Activated T-cell treated with anti-CD3 and anti-CD28 coated beads for 48 hours (primary cell): ENCODE data around the gene STK32A.
"Not testable (repeated sequence)": the region's sequence is repeated elsewhere in the genome, so short reads cannot be mapped to it uniquely, and the experiment has no call there.

Source experiments
- DNase-seq: peaks from one replicate; pipeline ENCODE4 v3.0.0-alpha.2; 2020; ENCODE audit warnings: low read depth

Gene STK32A

DNA sequence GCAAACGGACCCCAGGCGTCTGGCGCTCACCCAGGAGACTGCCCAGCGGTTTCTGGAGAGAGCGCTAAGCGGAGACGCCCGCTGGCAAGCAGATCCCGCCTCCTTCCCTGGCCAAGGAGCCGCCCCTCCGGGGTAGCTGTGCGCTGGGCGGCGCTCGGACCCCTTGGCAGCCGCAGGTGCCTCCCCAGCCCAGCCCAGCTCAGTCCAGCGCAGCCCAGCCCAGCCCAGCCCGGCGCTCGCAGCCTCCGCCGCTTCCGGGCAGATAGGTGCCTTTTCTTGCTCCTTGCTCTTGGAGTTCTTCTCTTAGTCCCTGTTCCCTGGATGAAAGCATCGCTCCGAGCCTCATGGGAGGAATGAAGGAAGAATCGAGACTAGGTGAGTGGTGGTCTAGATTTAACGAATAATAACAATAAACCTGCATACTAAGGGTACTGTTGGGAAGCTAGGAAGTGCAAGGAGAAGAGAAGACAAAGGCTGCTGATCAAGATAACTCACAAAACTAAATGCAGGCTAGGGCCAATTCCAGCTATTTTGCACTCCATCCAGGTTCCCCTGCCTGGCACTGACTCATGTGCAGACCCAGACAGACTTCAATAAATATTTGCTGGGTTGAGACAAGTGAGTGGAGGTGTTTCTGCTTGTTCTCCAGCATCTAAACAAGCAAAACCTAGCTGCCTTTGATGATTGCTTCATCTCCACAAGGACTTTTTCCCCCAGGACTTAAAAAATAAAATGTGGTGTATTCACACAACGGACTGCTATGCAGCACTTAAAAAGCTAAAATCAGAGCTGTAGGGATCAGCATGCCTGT lies at the start of gene STK32A:
TSS of gene STK32A (plus strand) at position 202 of the 811 bp plus-strand sequence. CDS start 4,609 bp downstream, outside the sequence.
- no peak for DNase-seq

DNA sequence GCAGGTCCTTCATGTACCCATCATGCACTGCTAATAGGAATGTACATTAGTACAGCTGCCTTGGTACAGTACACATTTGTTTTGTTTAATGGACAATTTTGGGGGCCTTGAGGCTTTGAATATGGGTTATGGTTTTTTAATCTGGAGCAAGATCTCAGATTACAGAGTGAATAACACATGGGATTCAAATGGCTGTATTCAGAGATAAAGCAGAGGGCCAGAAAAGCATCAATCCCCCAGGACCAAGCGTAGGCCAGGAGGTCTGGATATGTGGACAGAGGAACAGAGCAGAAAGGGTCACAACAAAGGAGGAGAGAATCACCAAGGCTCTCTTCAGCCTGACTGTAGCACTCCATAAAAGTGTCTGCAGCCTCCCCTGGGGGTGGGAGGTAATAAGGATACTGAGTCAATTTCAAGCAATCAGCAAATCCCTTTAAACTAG lies 47.7 kb upstream of the STK32A start:
- no peak for DNase-seq

DNA sequence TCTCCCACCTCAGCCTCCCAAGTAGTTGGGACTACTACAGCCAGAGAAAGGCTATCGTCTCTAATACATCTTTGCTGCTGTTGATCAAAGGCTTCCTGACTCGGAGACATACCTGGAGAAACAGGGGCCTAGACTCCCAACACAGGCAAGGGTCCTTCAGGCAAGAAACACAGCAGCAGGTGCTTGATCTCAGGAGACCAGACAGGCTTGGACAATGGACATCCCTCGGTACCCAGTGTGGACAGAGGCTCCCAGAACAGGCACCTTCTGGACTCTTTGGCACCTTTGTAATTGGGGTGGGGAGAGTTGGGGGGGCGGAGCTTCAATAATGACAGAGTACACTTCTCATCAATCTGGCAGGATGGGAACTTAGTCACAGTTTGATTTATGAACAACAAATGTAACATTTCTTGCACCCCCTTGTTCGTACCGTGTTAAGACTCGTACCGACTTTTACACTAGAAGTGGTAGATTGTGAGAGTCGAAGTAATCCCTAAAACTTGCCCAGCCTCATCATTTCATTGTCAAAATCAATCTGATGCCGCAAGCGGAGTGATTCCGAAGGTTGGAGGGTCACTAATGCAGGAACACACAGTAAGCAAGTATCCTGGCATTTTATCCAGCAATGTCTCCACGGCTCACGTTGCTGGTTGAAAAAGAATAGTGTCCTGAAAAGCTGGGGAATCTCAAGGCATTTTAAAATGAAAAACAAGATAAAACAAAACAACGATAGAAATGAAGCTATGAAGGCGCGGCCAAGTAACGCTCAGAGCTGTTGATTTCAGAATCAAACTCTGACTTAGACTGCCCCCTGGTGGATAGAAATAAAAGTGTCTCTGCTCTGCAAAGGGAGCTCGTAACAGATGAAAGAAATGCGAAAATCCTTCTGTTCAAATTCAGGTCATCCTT lies 46.4 kb upstream of the STK32A start:
- peak; percentile 5 for DNase-seq

DNA sequence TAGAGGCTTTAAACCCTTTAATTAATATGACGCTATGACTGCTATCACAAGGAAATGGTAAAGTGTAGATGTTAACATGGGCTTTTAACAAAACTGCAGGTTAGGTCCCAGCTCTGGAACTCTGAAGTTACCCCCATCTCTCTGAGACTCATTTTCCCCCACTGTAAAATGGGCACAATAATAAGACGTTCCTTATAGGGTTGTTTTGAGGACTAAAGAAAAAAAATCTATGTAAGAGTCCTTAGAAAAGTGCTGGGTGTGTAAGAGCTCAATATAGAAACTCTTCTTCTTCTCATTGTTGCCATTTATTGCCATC lies 45.8 kb upstream of the STK32A start:
- DNase-seq: no peak

DNA sequence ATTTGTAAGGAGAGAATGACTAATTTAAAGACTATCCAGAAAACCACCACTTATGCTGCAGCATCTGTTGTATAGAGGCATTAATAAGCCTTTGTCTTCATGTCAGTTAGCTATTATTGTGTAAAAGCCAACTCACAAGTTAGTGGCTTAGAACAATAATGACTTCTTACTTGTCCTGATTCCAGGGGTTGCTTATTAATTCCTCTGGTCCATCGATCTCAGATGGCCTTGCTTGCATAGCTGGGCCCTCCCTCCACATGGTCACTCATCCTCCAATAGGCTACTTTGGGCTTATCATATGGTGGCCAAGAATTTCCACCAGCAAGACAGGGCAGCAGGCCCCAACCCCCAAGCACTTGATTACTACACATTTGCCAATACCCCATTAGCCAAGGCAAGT lies 44.5 kb upstream of the STK32A start:
- no peak for DNase-seq

DNA sequence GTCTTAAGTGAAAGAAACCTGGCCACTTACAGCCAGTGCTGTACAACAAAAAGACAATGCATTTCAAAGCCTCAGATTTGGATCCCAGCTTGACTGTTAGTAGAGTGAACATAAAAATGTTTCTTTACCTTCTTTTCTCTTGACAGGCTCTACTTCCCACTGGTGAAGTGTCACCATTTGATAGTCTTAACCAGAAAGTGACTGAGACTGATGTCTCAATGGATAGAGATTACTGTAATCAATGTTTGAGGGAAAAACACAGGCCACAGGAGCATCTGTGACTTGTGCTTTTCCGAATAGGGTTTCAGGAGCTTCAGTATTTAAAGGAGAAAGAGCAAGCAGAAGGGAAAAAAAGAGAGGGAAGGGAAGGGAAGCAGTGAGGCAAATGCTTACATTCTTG lies 41.7 kb upstream of the STK32A start:
- no peak for DNase-seq

DNA sequence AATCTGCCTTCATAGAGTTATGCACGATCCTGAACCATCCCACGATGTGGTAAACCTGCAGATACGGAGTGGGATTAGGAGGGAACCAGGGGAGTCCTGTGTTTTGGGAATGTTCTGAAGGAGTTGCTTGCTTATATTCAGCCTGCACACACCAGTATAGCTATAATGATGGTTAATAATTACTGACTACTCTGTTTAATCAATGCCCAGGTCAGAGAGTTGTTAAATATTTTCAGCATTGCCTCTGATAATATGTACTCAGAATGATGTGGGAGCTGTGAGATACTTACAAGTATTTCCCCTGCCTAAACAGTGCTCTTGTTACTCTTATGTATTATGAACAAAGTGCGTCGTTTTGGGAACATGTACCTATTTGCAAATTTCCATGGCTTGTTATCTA lies 34.8 kb upstream of the STK32A start:
- DNase-seq: no peak

DNA sequence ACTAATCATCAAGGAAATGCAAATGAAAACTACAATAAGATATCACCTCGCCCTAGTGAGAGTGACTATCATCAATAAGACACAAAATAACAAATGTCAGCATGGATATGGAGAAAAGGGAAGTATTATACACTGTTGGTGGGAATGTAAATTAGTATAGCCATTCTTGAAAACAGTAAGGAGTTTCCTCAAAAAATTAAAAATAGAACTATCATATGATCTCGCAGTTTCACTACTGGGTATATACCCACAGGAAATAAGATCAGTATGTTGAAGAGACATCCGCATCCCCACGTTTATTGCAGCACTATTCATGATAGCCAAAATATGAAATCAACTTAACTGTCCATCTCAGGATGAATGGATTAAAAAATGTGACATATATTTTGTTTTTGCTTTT lies 31.6 kb upstream of the STK32A start:
- no peak for DNase-seq

DNA sequence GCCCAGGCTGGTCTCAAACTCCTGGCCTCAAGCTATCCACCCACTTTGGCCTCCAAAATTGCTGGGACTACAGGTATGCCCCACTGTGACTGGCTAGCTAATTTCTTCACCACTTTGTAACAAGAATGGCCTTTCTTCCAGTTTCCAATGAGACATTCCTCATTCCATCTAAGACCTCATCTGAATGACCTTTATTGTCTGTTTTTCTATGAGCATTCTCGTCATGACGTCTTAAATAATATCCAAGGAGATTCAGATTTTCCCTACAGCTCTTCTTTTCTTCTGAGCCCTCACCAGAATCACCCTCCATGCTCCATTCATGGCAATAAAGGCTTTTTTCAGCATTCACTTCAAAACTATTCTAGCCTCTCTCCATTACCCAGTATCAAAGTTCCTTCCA lies 30.2 kb upstream of the STK32A start:
- DNase-seq: no peak

DNA sequence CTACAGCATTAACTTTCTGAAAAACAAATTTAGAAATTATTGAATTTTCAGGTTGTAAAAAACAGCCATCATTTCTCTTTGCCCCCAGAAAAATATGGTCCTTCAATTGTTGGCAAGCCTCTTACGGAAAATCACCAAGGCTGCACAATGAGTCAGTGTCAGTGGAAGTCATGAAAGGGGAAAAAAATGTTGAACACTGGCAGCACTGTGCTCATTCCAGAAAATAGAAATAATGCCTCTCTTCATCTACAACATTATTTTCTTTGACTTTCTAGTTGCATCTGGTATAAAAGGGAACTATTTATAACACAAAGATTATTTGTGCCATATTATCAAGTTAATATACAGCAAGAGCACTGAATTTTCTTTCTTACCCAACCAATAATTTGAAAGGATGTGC lies 26.7 kb upstream of the STK32A start:
- DNase-seq: no peak

DNA sequence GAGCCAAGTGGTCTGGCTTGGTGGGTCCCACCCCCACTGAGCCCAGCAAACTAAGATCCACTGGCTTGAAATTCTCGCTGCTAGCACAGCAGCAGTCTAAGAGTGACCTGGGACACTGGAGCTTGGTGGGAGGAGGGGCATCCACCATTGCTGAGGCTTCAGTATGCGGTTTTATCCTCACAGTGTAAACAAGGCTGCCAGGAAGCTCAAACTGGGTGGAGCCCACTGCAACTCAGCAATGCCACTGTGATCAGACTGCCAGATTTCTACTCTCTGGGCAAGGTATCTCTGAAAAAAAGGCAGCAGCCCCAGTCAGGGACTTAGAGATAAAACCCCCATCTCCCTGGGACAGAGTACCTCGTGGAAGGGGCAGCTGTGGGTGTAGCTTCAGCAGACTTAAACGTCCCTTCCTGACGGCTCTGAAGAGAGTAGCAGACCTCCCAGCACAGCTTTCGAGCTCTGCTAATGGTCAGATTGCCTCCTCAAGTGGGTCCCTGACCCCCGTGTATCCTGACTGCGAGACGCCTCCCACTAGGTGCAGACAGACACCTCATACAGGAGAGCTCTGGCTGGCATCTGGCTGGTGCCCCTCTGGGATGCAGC lies 18.2 kb upstream of the STK32A start:
- DNase-seq: no peak

DNA sequence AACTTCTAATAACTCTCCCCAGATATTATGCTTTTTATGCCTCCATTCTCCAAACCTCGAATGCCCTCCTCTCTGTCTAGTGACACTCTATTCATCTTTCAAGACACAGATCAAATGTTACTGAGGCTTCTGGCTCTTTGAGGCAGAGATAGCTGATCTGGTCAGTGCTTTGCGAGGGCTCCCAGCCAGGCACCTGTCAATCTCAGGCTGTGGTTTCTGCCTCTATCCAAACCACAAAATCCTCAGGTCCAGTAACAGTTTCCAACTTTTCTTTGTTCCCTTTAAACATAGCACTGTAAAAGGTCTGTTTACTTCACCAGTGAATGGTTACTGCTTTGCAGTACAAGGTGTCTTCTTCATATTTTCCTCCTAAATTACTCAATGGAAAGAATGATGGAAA lies 11.5 kb upstream of the STK32A start:
- DNase-seq: no peak

DNA sequence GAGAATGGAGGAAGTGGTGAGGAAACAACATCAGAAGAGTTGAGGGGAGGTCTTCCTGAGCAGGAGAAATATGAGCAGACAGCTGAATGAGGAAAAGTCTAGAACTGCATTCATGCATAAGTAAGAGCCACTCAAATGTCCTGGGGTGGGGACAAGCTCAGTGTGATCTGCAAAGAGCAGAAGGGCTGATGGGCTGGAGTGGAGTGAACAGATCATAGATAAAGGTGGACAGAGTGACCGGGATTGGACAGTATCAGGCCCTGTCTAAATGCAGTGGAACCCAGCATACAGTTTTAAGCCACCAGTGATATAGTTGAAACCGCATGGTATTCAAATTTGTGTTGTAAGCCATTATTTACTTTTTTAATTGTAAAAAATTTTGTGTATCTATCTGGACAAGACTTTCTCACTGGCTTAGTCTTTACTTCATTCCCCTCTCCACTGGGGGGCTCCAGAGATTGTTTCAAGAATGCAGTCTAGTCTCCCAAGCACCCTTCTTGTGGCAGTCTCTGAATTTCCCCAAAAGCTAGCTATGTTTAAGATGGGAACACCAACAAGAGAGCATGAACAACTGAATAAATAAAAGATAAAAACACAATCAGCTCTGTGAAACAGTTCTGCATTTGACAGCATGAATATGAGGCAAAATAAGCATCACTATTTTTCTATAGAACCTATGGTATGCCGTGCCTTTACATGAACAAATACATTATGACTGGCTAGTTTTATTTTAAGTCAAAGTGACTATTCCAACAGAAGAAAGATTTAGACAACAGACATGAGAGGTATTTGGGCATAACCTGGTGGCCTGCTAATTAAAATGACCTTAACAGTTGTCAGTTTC lies 10.7 kb upstream of the STK32A start:
- DNase-seq: no peak

DNA sequence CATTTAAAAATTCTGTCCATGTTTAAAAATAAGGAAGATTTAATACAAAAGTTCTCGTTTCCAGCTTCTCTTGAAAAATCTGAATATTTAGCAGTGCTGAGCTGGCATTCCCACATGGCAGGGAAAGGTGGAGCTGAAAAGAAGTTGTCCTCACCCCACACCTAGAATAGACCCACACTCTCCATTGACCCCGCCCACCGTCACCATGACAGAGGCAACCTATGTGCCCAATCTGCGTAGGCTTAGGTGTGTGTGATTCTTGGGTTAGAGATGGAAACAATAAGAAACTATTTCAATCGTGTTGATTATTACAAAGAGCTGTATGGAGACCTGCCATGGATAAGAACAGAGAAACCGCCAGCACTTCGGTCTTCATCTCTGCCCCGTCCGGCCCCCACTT lies 8.9 kb upstream of the STK32A start:
- DNase-seq: no peak

DNA sequence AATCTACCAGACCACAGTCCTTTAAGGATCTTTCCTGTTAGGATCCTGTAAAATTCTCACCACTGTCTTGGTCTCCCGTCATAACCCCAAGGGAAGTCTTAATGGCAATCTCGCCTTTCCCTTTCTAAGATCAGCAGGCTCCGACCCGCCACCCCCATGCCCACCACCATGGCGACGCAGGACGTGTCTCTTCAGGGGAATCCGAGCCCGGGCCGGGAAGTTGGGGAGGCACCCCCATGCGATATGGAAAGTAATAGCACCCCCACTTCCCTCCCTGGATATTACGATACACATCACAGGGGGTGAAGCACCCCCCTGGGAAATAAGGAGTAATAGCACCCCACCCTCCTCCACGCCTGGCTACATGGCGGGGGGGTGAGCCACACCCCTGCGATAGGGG lies 8.3 kb upstream of the STK32A start:
- DNase-seq: no peak

DNA sequence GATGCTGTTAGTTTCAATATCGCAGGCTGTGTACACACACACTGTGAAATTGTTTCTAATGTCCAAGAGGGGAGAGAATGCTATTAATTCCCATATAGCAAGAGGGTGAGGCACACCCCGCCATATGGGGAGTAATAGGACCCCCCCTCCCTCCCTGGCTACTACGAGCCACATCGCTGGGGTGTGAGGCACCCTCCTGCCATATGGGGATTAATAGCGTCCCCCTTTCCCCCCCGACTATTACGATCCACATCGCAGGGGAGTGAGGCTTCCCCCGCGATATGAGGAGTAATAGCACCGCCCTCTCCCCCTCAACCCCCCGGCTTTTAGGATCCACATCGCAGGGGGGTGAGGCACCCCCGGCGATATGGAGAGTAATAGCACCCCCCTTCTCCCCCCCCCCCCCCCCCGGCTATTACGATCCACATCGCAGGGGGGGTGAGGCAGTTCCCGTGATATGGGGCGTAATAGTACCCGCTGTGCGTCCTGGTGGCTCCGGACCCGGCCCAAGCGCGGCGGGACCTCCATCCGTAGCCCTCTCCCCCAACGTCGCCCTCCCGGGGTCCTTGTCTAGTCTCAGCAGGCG lies 494 bp upstream of the STK32A start:
- no peak for DNase-seq

DNA sequence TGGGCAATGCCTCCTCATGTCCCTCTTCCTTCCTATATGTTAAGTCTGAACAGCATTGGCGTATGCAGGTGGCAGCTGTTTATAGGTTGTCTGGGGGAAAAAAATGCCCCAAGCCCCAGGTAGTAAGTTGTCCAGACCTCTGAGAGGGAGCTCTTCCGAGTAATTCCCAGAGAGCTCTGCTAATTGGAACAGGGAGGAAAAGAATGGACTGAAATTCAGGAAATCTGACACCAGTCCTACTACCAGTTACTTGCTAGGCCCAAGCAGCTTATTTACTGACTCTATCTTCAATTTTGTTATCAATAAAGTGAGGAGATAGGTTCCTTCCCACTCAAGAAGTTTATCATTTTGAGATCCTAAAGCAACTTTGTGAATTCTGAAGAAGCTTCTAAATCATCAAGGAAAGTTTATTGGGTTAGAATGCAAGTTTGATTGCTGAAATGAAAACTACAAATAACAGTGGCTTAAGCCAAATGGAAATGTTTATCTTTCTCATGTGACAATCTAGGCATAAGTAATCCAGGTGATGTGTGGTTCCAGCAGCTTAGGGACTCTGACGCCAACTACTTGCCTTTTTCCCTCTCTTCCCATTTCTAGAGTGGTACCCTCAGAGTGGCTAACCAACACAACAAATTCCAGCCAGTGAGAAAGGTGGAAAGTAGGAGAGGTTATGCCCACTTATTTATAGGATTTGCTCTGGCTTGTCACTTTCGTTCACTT lies 5.6 kb downstream of the STK32A start:
- DNase-seq: no peak

DNA sequence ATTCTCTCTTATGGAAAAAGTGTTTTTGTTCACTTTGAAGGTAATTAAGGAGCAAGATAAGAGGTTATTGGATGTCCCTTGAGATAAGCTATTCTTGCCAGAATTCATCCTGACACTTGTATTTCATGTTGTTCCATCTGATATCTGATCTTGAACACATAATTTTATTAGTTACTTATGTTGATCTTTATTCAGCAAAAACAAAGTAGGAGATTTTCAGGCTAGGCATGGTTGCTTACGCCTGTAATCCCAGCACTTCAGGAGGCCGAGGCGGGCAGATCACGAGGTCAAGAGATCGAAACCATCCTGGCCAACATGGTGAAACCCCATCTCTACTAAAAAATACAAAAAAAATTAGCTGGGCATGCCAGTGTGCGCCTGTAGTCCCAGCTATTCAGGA lies 8.4 kb downstream of the STK32A start:
- not testable (repeated sequence) for DNase-seq

DNA sequence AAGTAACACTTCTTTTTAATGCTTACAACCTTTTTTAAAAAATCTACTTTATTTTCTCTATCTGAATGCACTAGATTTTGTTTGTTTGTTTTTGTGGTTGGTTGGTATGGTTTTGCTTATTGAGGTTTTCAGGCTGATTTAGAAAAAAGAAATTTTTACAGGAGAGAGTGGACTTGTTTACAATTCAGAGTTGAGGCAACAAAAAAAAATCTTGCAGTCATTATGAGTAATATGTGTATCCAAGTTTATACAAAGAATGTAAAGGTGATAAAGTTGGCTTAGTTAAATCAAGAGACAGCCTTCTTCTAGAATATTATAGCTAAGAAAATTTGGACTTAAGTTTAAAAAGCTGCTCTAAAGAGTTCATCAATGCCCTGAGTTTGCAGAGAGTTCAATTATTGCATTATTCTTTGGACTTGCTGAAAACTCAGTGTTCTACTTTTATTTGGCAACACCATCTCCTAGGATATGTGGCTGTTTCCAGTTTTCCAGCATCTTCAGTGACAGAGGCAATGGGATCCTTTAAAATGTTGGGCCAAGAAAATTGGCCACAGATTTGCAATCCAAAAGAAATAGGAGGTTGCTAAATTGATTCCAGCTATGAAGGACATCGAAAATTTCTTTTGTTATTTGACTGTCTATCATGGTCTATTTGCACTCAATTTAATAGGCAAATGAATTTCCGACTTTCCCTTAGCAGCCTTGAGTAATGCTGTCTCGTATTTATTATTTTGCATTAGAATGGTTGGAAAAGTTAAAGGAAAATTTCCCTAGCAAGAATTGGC lies 10.7 kb downstream of the STK32A start:
- no peak for DNase-seq

DNA sequence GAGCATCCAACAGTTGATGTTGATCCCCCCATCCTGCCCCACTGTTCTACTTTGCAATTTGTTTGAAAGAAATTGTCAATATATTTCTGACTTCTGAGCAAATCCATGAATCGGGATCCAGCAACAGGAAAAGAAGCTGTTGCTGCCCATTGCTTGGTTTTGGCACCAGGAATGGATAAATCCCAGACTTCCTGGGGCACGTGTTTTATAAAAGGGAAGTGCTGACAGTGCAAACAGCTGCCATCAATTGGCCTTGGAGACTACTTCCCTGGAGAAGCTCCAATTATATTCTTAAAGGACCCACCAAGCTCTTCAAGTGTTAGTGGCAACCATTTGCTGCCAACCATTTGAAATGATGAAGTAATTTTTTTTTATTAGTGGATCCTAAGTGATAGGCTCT lies 13.7 kb downstream of the STK32A start:
- no peak for DNase-seq
